Measurements from ENCODE around the gene MACROD2.
A peak's percentile ranks its signal among the peaks of the same experiment; 100 is the strongest.
"Not testable (repeated sequence)": the region's sequence is repeated elsewhere in the genome, so short reads cannot be mapped to it uniquely, and the experiment has no call there.

Gene MACROD2

GRCh38 chr20:15100506-15101160, 1105.3 kb downstream of the MACROD2 start:
- FAIRE-seq (peak; percentile 45), DNase-seq (ENCODE audit: insufficient read length, low spot score) (no peak)

- FAIRE-seq (no peak), DNase-seq (ENCODE audit: insufficient read length, low spot score) (no peak)
These were observed 1112.6 kb downstream of the MACROD2 start for GRCh38 chr20:15107931-15108330.

- DNase-seq (ENCODE audit: insufficient read length, low spot score) (no peak), FAIRE-seq (no peak)
These were observed 1114.2 kb downstream of the MACROD2 start for GRCh38 chr20:15109494-15109893.

- DNase-seq (ENCODE audit: insufficient read length, low spot score) (no peak), FAIRE-seq (no peak)
These were observed 1116.3 kb downstream of the MACROD2 start for GRCh38 chr20:15111654-15112053.

DNA sequence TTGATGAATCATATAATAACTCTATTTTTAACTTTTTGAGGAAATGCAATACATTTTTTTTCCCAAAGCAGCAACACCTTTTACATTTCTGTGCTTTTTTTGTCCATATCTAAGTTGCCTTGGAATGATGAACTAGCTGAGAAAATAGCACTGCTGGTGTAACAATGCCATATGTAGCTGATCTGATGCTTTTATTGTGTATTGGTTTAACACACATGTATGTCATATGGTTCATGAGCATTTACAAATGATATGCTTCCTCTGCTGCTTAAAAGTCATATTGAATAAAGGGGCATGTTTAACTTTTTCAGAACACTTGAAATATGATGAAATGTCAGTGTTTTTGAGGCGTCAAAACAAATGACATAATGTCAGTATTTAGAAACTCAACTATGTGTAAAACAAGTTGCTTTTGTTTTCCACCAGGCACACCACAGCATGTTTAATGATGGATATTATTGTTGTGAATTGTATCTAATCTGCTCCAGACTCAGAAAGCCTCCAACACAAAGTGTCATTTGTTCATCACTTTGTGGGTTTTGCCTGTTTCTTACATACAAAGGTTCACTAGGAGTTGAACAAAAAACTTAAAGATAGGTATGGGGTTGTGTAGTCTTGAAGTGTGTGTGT, 1117.9 kb downstream of the MACROD2 start:
- FAIRE-seq = no peak
- no peak for DNase-seq (ENCODE audit: insufficient read length, low spot score)

DNA sequence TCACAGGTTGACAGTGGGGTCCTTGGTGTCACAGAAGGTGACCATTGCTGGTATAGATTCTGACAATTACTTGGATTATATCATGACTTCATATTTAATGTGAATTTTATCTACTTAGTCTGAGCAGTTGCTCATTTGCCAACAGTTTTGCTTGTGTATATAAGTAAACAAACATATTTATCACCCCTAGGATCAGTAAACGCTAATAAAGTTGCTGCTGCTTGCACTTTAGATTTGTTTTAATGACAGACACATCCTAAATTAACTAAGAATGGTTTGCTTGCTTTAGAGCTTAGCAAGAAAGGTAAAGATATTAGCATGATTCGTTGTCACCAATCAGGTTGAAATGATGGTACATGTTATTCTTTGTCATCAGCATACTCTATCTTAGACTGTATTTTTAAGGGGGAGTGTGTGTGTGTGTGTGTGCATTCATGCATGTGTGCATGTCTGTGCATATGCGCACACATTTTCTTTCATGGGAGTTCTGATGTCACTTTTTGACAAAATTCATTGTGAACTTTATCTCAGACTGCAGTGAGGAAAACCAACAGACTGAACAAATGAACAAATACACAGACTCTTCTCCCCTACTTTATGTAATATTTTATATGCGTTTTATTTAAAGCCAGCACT, 1124.7 kb downstream of the MACROD2 start:
- DNase-seq (ENCODE audit: insufficient read length, low spot score) (no peak), FAIRE-seq (no peak)

DNA sequence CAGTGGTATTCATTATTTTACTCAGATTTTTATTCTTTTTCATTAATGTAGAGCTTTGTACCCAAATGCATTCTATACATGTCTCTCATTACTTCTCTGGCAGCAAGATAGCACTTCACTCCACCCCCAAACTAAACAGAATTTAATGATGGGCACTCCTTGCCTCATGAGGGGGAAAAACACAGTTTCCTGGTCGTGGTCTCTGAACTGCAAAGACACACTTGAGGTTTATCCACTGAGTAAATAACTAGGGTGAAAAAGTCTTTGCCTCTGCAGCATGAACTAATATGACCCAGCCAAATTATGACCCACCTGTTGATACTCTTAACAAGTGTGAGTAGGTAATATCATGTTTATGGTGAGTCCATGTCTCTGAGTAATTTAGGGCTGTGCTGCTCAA, 1127.3 kb downstream of the MACROD2 start:
- FAIRE-seq (no peak), DNase-seq (ENCODE audit: insufficient read length, low spot score) (no peak)

DNA sequence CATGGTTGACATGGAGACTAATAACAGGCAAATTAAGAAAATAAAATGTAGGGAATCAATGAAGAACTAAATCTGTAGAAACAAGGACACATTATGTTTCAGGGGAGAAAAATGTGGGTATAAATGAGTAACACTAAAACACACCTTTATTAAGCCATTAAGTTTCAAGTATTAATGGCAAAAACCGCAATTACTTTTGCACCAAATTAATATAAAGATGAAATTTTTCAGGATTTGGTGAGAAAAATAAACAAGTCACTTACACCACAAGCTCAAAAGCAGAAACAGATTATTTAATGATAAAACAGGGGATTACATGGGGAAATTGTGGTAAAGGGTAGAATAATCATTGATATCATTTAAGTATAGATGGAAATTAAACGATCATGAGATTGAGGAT, 1135.9 kb downstream of the MACROD2 start:
- FAIRE-seq = no peak

GRCh38 chr20:15138548-15139126, 1143.3 kb downstream of the MACROD2 start:
- no peak for FAIRE-seq

More for the DNA sequence above, 1135.9 kb downstream of the MACROD2 start:
- DNase-seq (ENCODE audit: insufficient read length, low spot score) = no peak

GRCh38 chr20:15139522-15139921, 1144.2 kb downstream of the MACROD2 start:
- DNase-seq (ENCODE audit: insufficient read length, low spot score) = no peak
- FAIRE-seq = no peak

More at GRCh38 chr20:15138548-15139126, 1143.3 kb downstream of the MACROD2 start:
- DNase-seq (ENCODE audit: insufficient read length, low spot score) = no peak

- no peak for FAIRE-seq
- no peak for DNase-seq (ENCODE audit: insufficient read length, low spot score)
These were observed 1145.0 kb downstream of the MACROD2 start for GRCh38 chr20:15140286-15140685.

DNA sequence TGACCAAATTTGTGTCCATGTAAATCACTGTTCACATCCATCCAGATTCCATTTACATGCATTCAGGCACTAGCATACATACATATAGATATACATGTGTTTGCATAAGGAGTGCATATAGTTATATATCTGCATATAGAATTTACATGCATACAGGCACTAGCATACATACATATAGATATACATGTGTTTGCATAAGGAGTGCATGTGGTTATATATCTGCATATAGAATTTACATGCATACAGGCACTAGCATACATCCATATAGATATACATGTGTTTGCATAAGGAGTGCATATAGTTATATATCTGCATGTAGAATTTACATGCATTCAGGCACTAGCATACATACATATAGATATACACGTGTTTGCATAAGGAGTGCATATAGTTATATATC, 1145.6 kb downstream of the MACROD2 start:
- not testable (repeated sequence) for DNase-seq (ENCODE audit: insufficient read length, low spot score); FAIRE-seq

GRCh38 chr20:15141861-15142260, 1146.5 kb downstream of the MACROD2 start:
- FAIRE-seq (no peak), DNase-seq (ENCODE audit: insufficient read length, low spot score) (no peak)

DNA sequence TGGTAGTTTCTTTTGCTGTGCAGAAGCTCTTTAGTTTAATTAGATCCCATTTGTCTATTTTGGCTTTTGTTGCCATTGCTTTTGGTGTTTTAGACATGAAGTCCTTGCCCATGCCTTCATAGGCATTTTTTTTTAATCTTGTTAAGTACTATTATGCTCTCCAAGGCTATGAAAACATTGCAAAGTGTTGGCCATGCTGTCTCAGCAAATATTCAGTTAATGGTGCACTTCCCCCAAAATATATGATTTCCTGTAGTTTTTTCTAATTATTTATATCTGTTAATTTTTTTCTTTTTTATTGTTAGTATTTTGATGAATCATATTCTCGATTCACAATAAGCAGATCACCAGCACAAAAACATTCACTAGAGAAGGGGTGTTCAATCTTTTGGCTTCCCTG, 1148.2 kb downstream of the MACROD2 start:
- FAIRE-seq (no peak), DNase-seq (ENCODE audit: insufficient read length, low spot score) (no peak)

DNA sequence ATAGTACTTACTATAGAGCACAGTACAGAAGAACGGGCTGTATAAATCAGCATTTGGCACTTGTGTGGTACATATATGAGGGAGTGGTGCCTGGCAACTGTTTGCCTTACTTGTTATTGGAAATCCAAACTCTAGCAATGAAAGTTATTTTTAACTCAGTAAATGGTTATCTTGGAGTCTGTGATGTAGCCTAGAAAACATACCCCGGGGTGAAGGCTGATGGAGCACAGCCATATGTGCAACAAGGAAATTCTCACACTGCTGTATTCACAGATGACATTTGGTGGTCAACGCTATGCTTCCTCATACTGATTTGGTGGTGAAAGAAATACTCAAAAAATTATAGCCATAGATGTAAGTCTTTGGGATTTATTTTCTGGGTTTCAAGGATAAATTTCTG, 1149.6 kb downstream of the MACROD2 start:
- DNase-seq (ENCODE audit: insufficient read length, low spot score) = no peak
- FAIRE-seq = no peak

- FAIRE-seq (no peak), DNase-seq (ENCODE audit: insufficient read length, low spot score) (no peak)
These were observed 1151.6 kb downstream of the MACROD2 start for GRCh38 chr20:15146948-15147347.

DNA sequence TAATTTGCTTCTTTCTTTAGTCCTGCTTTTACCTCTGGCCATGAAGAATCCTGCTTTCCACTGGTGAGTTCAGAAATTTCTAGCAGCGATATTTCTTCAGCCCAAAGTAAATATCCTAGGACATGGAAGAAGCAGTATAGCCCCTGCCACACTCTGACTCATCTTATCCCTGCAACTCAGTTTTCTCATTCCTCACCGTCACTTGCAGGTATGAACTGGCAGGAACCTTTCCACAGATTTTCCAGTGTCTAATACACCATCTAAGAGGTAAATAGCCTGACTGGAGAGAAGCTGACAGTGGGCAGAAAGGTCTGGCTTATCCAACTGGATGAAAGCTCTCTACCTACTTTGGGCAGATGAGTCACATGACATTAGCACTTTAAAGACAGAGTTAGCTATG, 1158.8 kb downstream of the MACROD2 start:
- no peak for FAIRE-seq
- DNase-seq (ENCODE audit: insufficient read length, low spot score) = no peak

DNA sequence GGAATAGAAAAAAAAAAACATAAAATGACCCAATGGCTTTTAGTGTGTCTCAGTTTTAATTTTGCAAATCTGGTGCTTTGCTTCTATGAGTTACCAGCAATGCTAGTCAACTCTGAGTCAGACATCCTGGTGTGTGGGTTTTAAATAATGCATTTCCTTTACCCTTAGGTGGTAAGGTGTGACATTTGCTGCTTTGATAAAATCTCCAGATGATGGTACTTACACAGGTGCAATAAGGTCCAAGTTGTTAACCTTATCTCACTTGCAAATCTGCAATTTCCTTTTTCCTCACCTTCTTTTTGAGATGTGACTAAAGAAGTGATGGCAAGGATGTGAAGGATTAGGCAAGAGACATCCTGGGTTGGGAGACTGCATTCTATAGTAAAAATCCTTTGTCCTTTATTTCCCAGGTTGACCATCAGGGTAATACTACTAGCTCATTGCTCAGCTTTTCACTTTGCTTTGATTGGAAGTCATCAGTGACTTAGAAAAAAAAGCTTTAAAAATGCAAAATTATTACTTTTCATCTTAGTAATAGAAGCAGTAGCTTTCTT, 1160.6 kb downstream of the MACROD2 start:
- FAIRE-seq (no peak), DNase-seq (ENCODE audit: insufficient read length, low spot score) (no peak)

GRCh38 chr20:15158533-15158932, 1163.2 kb downstream of the MACROD2 start:
- FAIRE-seq = no peak
- DNase-seq (ENCODE audit: insufficient read length, low spot score) = no peak

GRCh38 chr20:15162079-15162647, 1166.8 kb downstream of the MACROD2 start:
- peak; percentile 35 for FAIRE-seq
- no peak for DNase-seq (ENCODE audit: insufficient read length, low spot score)

DNA sequence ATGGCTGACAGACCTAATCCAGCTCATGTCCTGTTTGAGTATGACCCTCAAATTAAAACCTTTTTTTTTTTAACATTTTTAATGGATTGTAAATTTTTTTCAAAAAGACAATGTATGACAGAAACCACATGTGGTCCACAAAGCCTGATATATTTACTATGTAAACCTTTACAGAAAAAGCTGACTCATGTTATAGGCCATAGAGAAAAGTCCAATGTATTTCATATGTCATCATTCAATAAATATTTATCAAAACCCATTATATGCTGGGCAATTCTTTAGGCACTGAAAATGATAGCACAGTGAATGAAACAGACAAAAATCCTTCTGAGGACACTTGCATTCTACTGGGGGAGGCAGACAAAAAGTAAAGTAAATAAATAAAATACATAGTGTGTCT, 1168.3 kb downstream of the MACROD2 start:
- DNase-seq (ENCODE audit: insufficient read length, low spot score) = no peak
- FAIRE-seq = no peak

Data from GM19239 (cell line).